HTERT RPE-1 (cell line): ENCODE measurements around the gene MLX.
"Not testable (repeated sequence)": the region's sequence is repeated elsewhere in the genome, so short reads cannot be mapped to it uniquely, and the experiment has no call there.

Experiments
- in situ Hi-C: fragments of 300-500 bp; cut with MboI; formaldehyde crosslinking; loops from 4 replicates; pipeline ENCODE4 v1.14.3; 2020; ENCODE audit warnings: low sequenced_read_pairs

The MLX gene

GRCh38 chr17:42536372-42537155 is 30.3 kb upstream of the MLX start:
- in situ Hi-C loops: no loop called here

GRCh38 chr17:42537156-42537805 is 29.6 kb upstream of the MLX start:
- in situ Hi-C loops: no loop called here

GRCh38 chr17:42537826-42538451 is 29.0 kb upstream of the MLX start:
- in situ Hi-C loops: no loop called here

GRCh38 chr17:42538482-42538881 is 28.4 kb upstream of the MLX start:
- in situ Hi-C loops: no loop called here

GRCh38 chr17:42540558-42540957 is 26.3 kb upstream of the MLX start:
- in situ Hi-C loops: not testable (repeated sequence)

- in situ Hi-C loops: no loop called here
Observed at GRCh38 chr17:42541041-42541833, 25.7 kb upstream of the MLX start.

GRCh38 chr17:42543190-42544079 is 23.5 kb upstream of the MLX start:
- in situ Hi-C loops: no loop called here

GRCh38 chr17:42544874-42545283 is 22.0 kb upstream of the MLX start:
- in situ Hi-C loops: no loop called here

- in situ Hi-C loops: not testable (repeated sequence)
Observed at GRCh38 chr17:42545755-42546505, 21.0 kb upstream of the MLX start.

GRCh38 chr17:42547001-42547461 is 19.9 kb upstream of the MLX start:
- in situ Hi-C loops: no loop called here

GRCh38 chr17:42547698-42548069 is 19.2 kb upstream of the MLX start:
- in situ Hi-C loops: no loop called here

- in situ Hi-C loops: no loop called here
Observed at GRCh38 chr17:42548070-42548837, 18.6 kb upstream of the MLX start.

- in situ Hi-C loops: no loop called here
Observed at GRCh38 chr17:42548993-42549755, 17.7 kb upstream of the MLX start.

GRCh38 chr17:42552736-42553135 is 14.2 kb upstream of the MLX start, which contains the start of gene HSD17B1:
Gene HSD17B1 (plus strand): TSS chr17:42552923. CDS start chr17:42552934, 11 bp downstream.
- in situ Hi-C loops: not testable (repeated sequence)

GRCh38 chr17:42553161-42553818 is 13.6 kb upstream of the MLX start:
- in situ Hi-C loops: no loop called here

- in situ Hi-C loops: no loop called here
Observed at GRCh38 chr17:42553866-42554249, 13.0 kb upstream of the MLX start.
